ENCODE measurements around the gene CDKN2A. TPM values are rescaled to one million over a fixed set of nuclear protein-coding genes. Genes with fewer than 3 reads are reported as not detected.

The CDKN2A gene
- polyA plus RNA-seq, 1 of the 3 experiments (the other 2 are of a cell fraction) = 41.4 TPM

GRCh38 chr9:22022396-22022795, 28.2 kb upstream of the CDKN2A start:
- Histone ChIP-seq H3K27ac (ENCODE audit: low read depth in 2 of 2, low read length in 1 of 2) (no peak overlapping the region), H3K9ac (no peak overlapping the region), H3K36me3 (replicated peaks in 1 of 2; ENCODE audit: control insufficient read depth in 1 of 2, insufficient read depth in 2 of 2, low read length in 1 of 2) (peaks cover 0 to 3% of the 10 kb centered on the region in 2 experiments), H2AFZ (ENCODE audit: low read depth) (no peak overlapping the region), H3F3A (replicated peaks; ENCODE audit: insufficient read depth) (peaks cover 2% of the 10 kb centered on the region), H3K79me2 (ENCODE audit: insufficient read depth) (no peaks in the 10 kb centered on the region), H3K27me3 (ENCODE audit: insufficient read depth) (no peaks in the 10 kb centered on the region), H3K9me3 (no peaks in the 10 kb centered on the region), H3K9me2 (no peaks in the 10 kb centered on the region), H3K4me1 (ENCODE audit: control insufficient read depth in 1 of 2, insufficient read depth in 2 of 2, low read depth in 1 of 2, low read length in 1 of 2) (no peaks in the 10 kb centered on the region), H4K20me1 (ENCODE audit: insufficient read depth) (no peaks in the 10 kb centered on the region), H3K4me2 (no peak overlapping the region), H3K4me3 (ENCODE audit: low read depth in 2 of 2, low read length in 1 of 2) (no peak overlapping the region)
- CTCF ChIA-PET = interaction anchor here (0.9 to 2.0 kb wide), 2 partner anchors 14 to 15 kb away, joined by 4 to 11 read pairs; partner anchors contain the start of gene CDKN2B
- 33% methylated on average over 3 of the region's 3 CpGs for WGBS (ENCODE audit: low lambda C conversion rate)
- TF ChIP-seq TAF1 (IDR thresholded peaks at IDR 0.05; ENCODE audit: borderline replicate concordance, low read depth, low read length) = no peak
- no peak for TF ChIP-seq CTCF (IDR thresholded peaks at IDR 0.05)
- no peak for TF ChIP-seq EP300 (IDR thresholded peaks at IDR 0.05; ENCODE audit: borderline replicate concordance in 1 of 2, low read depth in 1 of 2, low read length in 1 of 2)
- TF ChIP-seq CHD2 (IDR thresholded peaks at IDR 0.05; ENCODE audit: low read length, partially characterized antibody) = no peak
- TF ChIP-seq SMC3 (IDR thresholded peaks at IDR 0.05; ENCODE audit: low read depth, low read length) = no peak
- no peak for TF ChIP-seq EZH2phosphoT487 (IDR thresholded peaks at IDR 0.05; ENCODE audit: borderline replicate concordance, low read depth)
- no peak for TF ChIP-seq FOXJ3 (CRISPR knock-in tag; IDR thresholded peaks at IDR 0.05)
- TF ChIP-seq PBX3 (IDR thresholded peaks at IDR 0.05) = no peak
- no peak for TF ChIP-seq ELF1 (IDR thresholded peaks at IDR 0.05)
- TF ChIP-seq RAD21 (IDR thresholded peaks at IDR 0.05; ENCODE audit: low read length) = no peak
- TF ChIP-seq RCOR1 (IDR thresholded peaks at IDR 0.05; ENCODE audit: low read length) = no peak
- no peak for TF ChIP-seq SIN3A (IDR thresholded peaks at IDR 0.05; ENCODE audit: borderline replicate concordance, low read depth, low read length)
- no peak for TF ChIP-seq MEF2A (IDR thresholded peaks at IDR 0.05; ENCODE audit: borderline replicate concordance, low read depth)
- POLR2A ChIA-PET = no interaction called here
- no peak for DNase-seq

- no peak overlapping the region for H3K9ac ChIP-seq
- H3K36me3 ChIP-seq (replicated peaks in 1 of 2; ENCODE audit: control insufficient read depth in 1 of 2, insufficient read depth in 2 of 2, low read length in 1 of 2) = no peaks in the 10 kb centered on the region
- no peaks in the 10 kb centered on the region for H3K9me2 ChIP-seq
- H3K9me3 ChIP-seq = no peaks in the 10 kb centered on the region
- peaks cover 9% of the 10 kb centered on the region for H3F3A ChIP-seq (replicated peaks; ENCODE audit: insufficient read depth)
- H3K4me3 ChIP-seq (ENCODE audit: low read depth in 2 of 2, low read length in 1 of 2) = no peak overlapping the region
- no peaks in the 10 kb centered on the region; the same call in 1 of the 2 replicates for H3K79me2 ChIP-seq (ENCODE audit: insufficient read depth)
- H3K27me3 ChIP-seq (ENCODE audit: insufficient read depth) = no peaks in the 10 kb centered on the region; the same call in 1 of the 2 replicates
- no peak for TF ChIP-seq USF1 (IDR thresholded peaks at IDR 0.05; ENCODE audit: borderline replicate concordance, low read depth)
- peak; percentile 99 for TF ChIP-seq REST (IDR thresholded peaks at IDR 0.05; ENCODE audit: low read depth, low read length)
- POLR2A ChIA-PET = no interaction called here
- H3K4me2 ChIP-seq = no peak overlapping the region
- no peak for DNase-seq
- WGBS (ENCODE audit: low lambda C conversion rate) = 44% methylated on average over 13 of the region's 13 CpGs
- no peak overlapping the region for H3K27ac ChIP-seq (ENCODE audit: low read depth in 2 of 2, low read length in 1 of 2)
- no peak overlapping the region for H2AFZ ChIP-seq (ENCODE audit: low read depth)
- CTCF ChIA-PET = interaction anchor here (0.7 to 5.8 kb wide), 4 partner anchors 15 to 201 kb away, joined by 3 to 109 read pairs (median 42); partner anchors contain the start of genes CDKN2A and CDKN2B-AS1
- H4K20me1 ChIP-seq (ENCODE audit: insufficient read depth) = no peaks in the 10 kb centered on the region
- peaks cover 0 to 7% of the 10 kb centered on the region in 2 experiments; a peak in 2 of 4 replicates for H3K4me1 ChIP-seq (ENCODE audit: control insufficient read depth in 1 of 2, insufficient read depth in 2 of 2, low read depth in 1 of 2, low read length in 1 of 2)
Measured at GRCh38 chr9:22010866-22011625, 16.9 kb upstream of the CDKN2A start.

Data from SK-N-SH (cell line).